Lower leg skin (tissue), 4 donors: ENCODE measurements around the gene DPH1. TPM values are rescaled to one million over a fixed set of nuclear protein-coding genes. Genes with fewer than 3 reads are reported as not detected.

Source experiments
- DNase-seq, 2 donors: peaks; one replicate each; pipeline ENCODE4 v3.0.0-alpha.2; 2019; ENCODE audit warnings: low spot score in 2 of 2
- H3K4me3 ChIP-seq: fragments of 200-600 bp; sonication (generic); 2 replicates; pipeline ENCODE4 v1.5.1; 2017; ENCODE audit warnings: mild to moderate bottlenecking, low read depth; ENCODE audit not compliant: poor library complexity, severe bottlenecking
- CTCF ChIP-seq, 3 donors: fragments of 450-650 bp; IDR thresholded peaks; one replicate each; pipeline ENCODE4 v1.5.1; 2016; ENCODE audit warnings: antibody characterized with exemption in 3 of 3, mild to moderate bottlenecking in 3 of 3, moderate library complexity in 2 of 3
- POLR2A ChIP-seq, 2 donors: fragments of 450-650 bp; IDR thresholded peaks; one replicate each; pipeline ENCODE4 v1.6.1; 2016 to 2017; ENCODE audit warnings: antibody characterized with exemption in 2 of 2, mild to moderate bottlenecking in 1 of 2, moderate library complexity in 1 of 2
- WGBS, 2 donors: methylation state at CpG; one replicate each; pipeline ENCODE4 v1.1.5; 2018; 5-methylcytosine and 5-hydroxymethylcytosine counted together
- intact Hi-C: fragments of 100-400 bp; cut with DNase I; formaldehyde crosslinking; loops from one replicate; pipeline ENCODE4 v1.15.0; 2023; ENCODE audit warnings: low total_unique reads
- microRNA counts, 2 donors: library from miRNA; unstranded; fragments of <30 nt; microRNA quantifications; one replicate each; lab custom pipeline; 2016
- microRNA-seq, 2 donors: library from miRNA; unstranded; fragments of <30 nt; microRNA quantifications; one replicate each; pipeline ENCODE4, GENCODE V29; 2016; ENCODE audit warnings: borderline replicate concordance in 2 of 2, borderline number of aligned reads in 1 of 2
- total RNA-seq, 4 donors: library from RNA; depleted of rRNA; stranded (reverse); fragments of >200 nt; gene quantifications; one replicate each; pipeline ENCODE4 v1.1.0, GENCODE V29; 2016

The DPH1 gene
- total RNA-seq, 4 donors from 2014 or later = 50.4 to 80.0 (median 61.2) TPM

- TF ChIP-seq POLR2A (IDR thresholded peaks at IDR 0.05) = no peak
- TF ChIP-seq CTCF (IDR thresholded peaks at IDR 0.05) = no peak
- no peak overlapping the region for H3K4me3 ChIP-seq
- intact Hi-C loops = no loop called here
- WGBS, 2 donors = 52 to 56% methylated on average over 9 of the region's 9 CpGs
- DNase-seq = no peak
Measured at GRCh38 chr17:2090210-2090641, 60.3 kb downstream of the DPH1 start.

GRCh38 chr17:2090804-2091534 lies 61.0 kb downstream of the DPH1 start:
- WGBS, 2 donors = 43 to 44% methylated on average over 2 of the region's 2 CpGs
- no peak overlapping the region for H3K4me3 ChIP-seq
- TF ChIP-seq POLR2A (IDR thresholded peaks at IDR 0.05) (no peak), CTCF (IDR thresholded peaks at IDR 0.05) (no peak)
- DNase-seq = peak in 1 of 2 donors; percentile 68
- intact Hi-C loops = no loop called here

GRCh38 chr17:2092253-2092652 lies 62.3 kb downstream of the DPH1 start:
- WGBS, 2 donors = 89 to 95% methylated on average over 4 of the region's 4 CpGs
- TF ChIP-seq CTCF (IDR thresholded peaks at IDR 0.05) (no peak), POLR2A (IDR thresholded peaks at IDR 0.05) (no peak)
- H3K4me3 ChIP-seq = no peak overlapping the region
- DNase-seq = no peak
- intact Hi-C loops = no loop called here

- intact Hi-C loops = no loop called here
- DNase-seq = no peak
- TF ChIP-seq CTCF (IDR thresholded peaks at IDR 0.05) (no peak), POLR2A (IDR thresholded peaks at IDR 0.05) (no peak)
- no peak overlapping the region for H3K4me3 ChIP-seq
- 58 to 69% methylated on average over 5 of the region's 5 CpGs for WGBS, 2 donors
Measured at GRCh38 chr17:2093349-2093748, 63.4 kb downstream of the DPH1 start.

MicroRNAs encoded within 50 kb of the gene (microRNA counts, 767-probe panel; counts per million panel counts)
- microRNA hsa-miR-132-3p (lab: Ali Mortazavi, UCI) = 358 to 9,875 counts per million in 2 donors
- 0 to 358 counts per million in 2 donors for microRNA hsa-miR-212-3p (lab: Ali Mortazavi, UCI)

Small RNA genes lying within 50 kb of the gene (microRNA-seq; reads per million reads assigned to microRNA genes)
- gene MIR132 (596 to 727 reads per million in 2 donors), gene MIR212 (9.1 to 17.7 reads per million in 2 donors)

Other genes starting within 250 kb of the DPH1 start
- 10 to 100 TPM in 2 of 4 donors, 1 to 10 TPM in 2; 9.4 to 13.0 (median 10.0) TPM for gene SMYD4, start 200.3 kb upstream of the DPH1 start, total RNA-seq
- 10 to 100 TPM; 21.0 to 31.5 (median 26.9) TPM for gene RPA1, start 200.1 kb upstream of the DPH1 start, total RNA-seq
- 10 to 100 TPM; 19.1 to 31.5 (median 27.6) TPM for gene RTN4RL1, start 4.8 kb upstream of the DPH1 start, total RNA-seq
- 10 to 100 TPM; 34.2 to 51.5 (median 40.3) TPM for gene OVCA2, start 11.9 kb downstream of the DPH1 start, total RNA-seq
- 10 to 100 TPM in 1 of 4 donors, 1 to 10 TPM in 3; 2.4 to 14.2 (median 5.3) TPM for gene HIC1, start 24.9 kb downstream of the DPH1 start, total RNA-seq